Cerebellar cortex (tissue), 1 donor: ENCODE results near the gene PGBD2.
"Not testable (repeated sequence)": the region's sequence is repeated elsewhere in the genome, so short reads cannot be mapped to it uniquely, and the experiment has no call there.

Experiments
- DNase-seq: peaks from one replicate; pipeline ENCODE4 v3.0.0-alpha.2; 2015; ENCODE audit warnings: low spot score

Gene PGBD2

GRCh38 chr1:248927283-248927682, 21.2 kb downstream of the PGBD2 start:
- not testable (repeated sequence) for DNase-seq

- DNase-seq = not testable (repeated sequence)
These were observed 22.1 kb downstream of the PGBD2 start for GRCh38 chr1:248928122-248928521.

GRCh38 chr1:248930037-248930436, 24.0 kb downstream of the PGBD2 start:
- not testable (repeated sequence) for DNase-seq

DNA sequence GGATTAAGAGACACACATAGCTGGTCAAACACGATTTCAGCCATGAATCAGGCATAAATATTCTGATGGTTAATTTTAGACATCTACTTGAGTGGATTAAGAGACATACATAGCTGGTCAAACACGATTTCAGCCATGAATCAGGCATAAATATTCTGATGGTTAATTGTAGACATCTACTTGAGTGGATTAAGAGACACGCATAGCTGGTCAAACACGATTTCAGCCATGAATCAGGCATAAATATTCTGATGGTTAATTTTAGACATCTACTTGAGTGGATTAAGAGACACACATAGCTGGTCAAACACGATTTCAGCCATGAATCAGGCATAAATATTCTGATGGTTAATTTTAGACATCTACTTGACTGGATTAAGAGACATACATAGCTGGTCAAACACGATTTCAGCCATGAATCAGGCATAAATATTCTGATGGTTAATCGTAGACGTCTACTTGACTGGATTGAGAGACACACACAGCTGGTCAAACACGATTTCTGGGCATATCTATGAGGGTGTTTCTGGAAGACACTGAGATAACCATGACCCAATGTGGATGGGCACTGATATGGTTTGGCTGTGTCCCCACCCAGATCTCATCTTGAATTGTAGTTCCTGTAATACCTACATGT, 32.3 kb downstream of the PGBD2 start:
- not testable (repeated sequence) for DNase-seq

GRCh38 chr1:248944134-248944999, 38.3 kb downstream of the PGBD2 start:
- not testable (repeated sequence) for DNase-seq

DNA sequence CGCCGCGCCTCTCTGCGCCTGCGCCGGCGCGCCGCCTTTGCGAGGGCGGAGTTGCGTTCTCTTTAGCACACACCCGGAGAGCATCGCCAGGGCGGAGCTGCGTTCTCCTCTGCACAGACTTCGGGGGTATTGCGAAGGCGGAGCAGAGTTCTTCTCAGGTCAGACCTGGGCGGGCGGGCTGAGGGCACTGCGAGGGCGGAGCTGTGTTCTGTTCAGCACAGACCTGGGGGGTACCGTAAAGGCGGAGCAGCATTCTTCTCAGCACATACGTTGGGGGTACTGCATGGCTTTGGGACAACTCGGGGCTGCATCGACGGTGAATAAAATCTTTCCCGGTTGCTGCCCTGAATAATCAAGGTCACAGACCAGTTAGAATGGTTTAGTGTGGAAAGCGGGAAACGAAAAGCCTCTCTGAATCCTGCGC, 39.0 kb downstream of the PGBD2 start:
- DNase-seq = not testable (repeated sequence)

- not testable (repeated sequence) for DNase-seq
These were observed 39.4 kb downstream of the PGBD2 start for GRCh38 chr1:248945453-248945852.

GRCh38 chr1:248945856-248946416, 39.9 kb downstream of the PGBD2 start:
- DNase-seq = not testable (repeated sequence)
